Esophagus muscularis mucosa (tissue), 4 donors: ENCODE results near the gene PNISR.

ENCODE experiments used
- CTCF ChIP-seq, 3 experiments: fragments of 200-600 bp in 2 of 3; fragments of 450-650 bp in 1 of 3; sonication (generic) in 2 of 3; IDR thresholded peaks; one replicate each; pipeline ENCODE4 v1.5.1; 2017 to 2019; ENCODE audit warnings: antibody characterized with exemption in 3 of 3, mild to moderate bottlenecking in 2 of 3, moderate library complexity in 1 of 3
- EP300 ChIP-seq: sonication (generic); formaldehyde crosslinking; IDR thresholded peaks from one replicate; pipeline ENCODE4 v1.6.1; 2017; ENCODE audit warnings: antibody characterized with exemption
- POLR2A ChIP-seq: fragments of 450-650 bp; IDR thresholded peaks from one replicate; pipeline ENCODE4 v1.6.1; 2017; ENCODE audit warnings: antibody characterized with exemption, moderate library complexity, mild to moderate bottlenecking, low read depth
- POLR2AphosphoS5 ChIP-seq, 2 donors: sonication (generic); formaldehyde crosslinking; IDR thresholded peaks; one replicate each; pipeline ENCODE4 v1.6.1; 2017; ENCODE audit warnings: antibody characterized with exemption in 2 of 2

- TF ChIP-seq POLR2A (no peak), POLR2AphosphoS5 (IDR thresholded peaks at IDR 0.05) (no peak), CTCF (IDR thresholded peaks at IDR 0.05) (no peak), EP300 (no peak)
These were observed 31.8 kb downstream of the PNISR start for GRCh38 chr6:99393366-99393697.
